SK-N-SH treated with all-trans-retinoic acid at 6 μM for 48 hours (cell line): Measurements from ENCODE around the gene DHX38.
A peak's percentile ranks its signal among the peaks of the same experiment; 100 is the strongest.

Source experiments
- ATAC-seq: fragments of 200-7000 bp; cut with Tn5 transposase; 3 replicates; pipeline ENCODE4 v1.9.1; 2020; ENCODE audit warnings: mild to moderate bottlenecking, moderate library complexity
- ARNTL ChIP-seq: fragments of 450-650 bp; formaldehyde crosslinking; IDR thresholded peaks from 2 replicates; pipeline ENCODE4 v1.5.0; 2020; ENCODE audit warnings: low read depth, mild to moderate bottlenecking, moderate library complexity, borderline replicate concordance
- BACH2 ChIP-seq: fragments of 250-450 bp; sonication (Bioruptor Pico); IDR thresholded peaks from 2 replicates; pipeline ENCODE4 v1.9.0; 2021; ENCODE audit warnings: mild to moderate bottlenecking, borderline replicate concordance
- CSDC2 ChIP-seq: fragments of 250-450 bp; sonication (Bioruptor Pico); IDR thresholded peaks from 2 replicates; pipeline ENCODE4 v1.5.0; 2020; ENCODE audit warnings: mild to moderate bottlenecking, moderate library complexity
- CSRNP3 ChIP-seq: fragments of 250-450 bp; sonication (Bioruptor Pico); IDR thresholded peaks from 2 replicates; pipeline ENCODE4 v1.5.1; 2021; ENCODE audit warnings: mild to moderate bottlenecking, moderate library complexity
- ESRRG ChIP-seq: fragments of 250-450 bp; sonication (Bioruptor Pico); IDR thresholded peaks from 2 replicates; pipeline ENCODE4 v1.6.1; 2021; ENCODE audit warnings: mild to moderate bottlenecking
- GLIS3 ChIP-seq: fragments of 250-450 bp; sonication (Bioruptor Pico); IDR thresholded peaks from 2 replicates; pipeline ENCODE4 v1.5.0; 2020; ENCODE audit warnings: mild to moderate bottlenecking, moderate library complexity
- PATZ1 ChIP-seq: fragments of 250-450 bp; sonication (Bioruptor Pico); IDR thresholded peaks from 2 replicates; pipeline ENCODE4 v1.8.0; 2020; ENCODE audit warnings: mild to moderate bottlenecking, moderate library complexity, borderline replicate concordance
- POU6F1 ChIP-seq: fragments of 250-450 bp; sonication (Bioruptor Pico); IDR thresholded peaks from 2 replicates; pipeline ENCODE4 v1.8.0; 2021; ENCODE audit warnings: low read depth, mild to moderate bottlenecking, moderate library complexity, borderline replicate concordance
- RARB ChIP-seq: fragments of 250-450 bp; sonication (Bioruptor Pico); IDR thresholded peaks from 2 replicates; pipeline ENCODE4 v1.8.0; 2021; ENCODE audit warnings: mild to moderate bottlenecking, moderate library complexity
- SNAI2 ChIP-seq: fragments of 250-450 bp; sonication (Bioruptor Pico); IDR thresholded peaks from 2 replicates; pipeline ENCODE4 v1.5.0; 2020; ENCODE audit warnings: mild to moderate bottlenecking, moderate library complexity
- TCF4 ChIP-seq: fragments of 250-450 bp; sonication (Bioruptor Pico); IDR thresholded peaks from 2 replicates; pipeline ENCODE4 v1.8.0; 2021; ENCODE audit warnings: mild to moderate bottlenecking, moderate library complexity, borderline replicate concordance
- TOX ChIP-seq: fragments of 250-450 bp; sonication (Bioruptor Pico); IDR thresholded peaks from 2 replicates; pipeline ENCODE4 v1.8.0; 2021; ENCODE audit warnings: mild to moderate bottlenecking, moderate library complexity, borderline replicate concordance
- TSHZ2 ChIP-seq: fragments of 250-450 bp; sonication (Bioruptor Pico); IDR thresholded peaks from 2 replicates; pipeline ENCODE4 v1.5.0; 2020; ENCODE audit warnings: mild to moderate bottlenecking, moderate library complexity
- ZC3H10 ChIP-seq: fragments of 250-450 bp; sonication (Bioruptor Pico); IDR thresholded peaks from 2 replicates; pipeline ENCODE4 v1.5.1; 2021; ENCODE audit warnings: mild to moderate bottlenecking, moderate library complexity
- ZFP3 ChIP-seq: fragments of 250-450 bp; sonication (Bioruptor Pico); IDR thresholded peaks from 2 replicates; pipeline ENCODE4 v1.5.0; 2020; ENCODE audit warnings: mild to moderate bottlenecking, moderate library complexity
- ZFP30 ChIP-seq: fragments of 450-650 bp; formaldehyde crosslinking; IDR thresholded peaks from 2 replicates; pipeline ENCODE4 v1.5.0; 2022; ENCODE audit warnings: mild to moderate bottlenecking, moderate library complexity
- ZNF565 ChIP-seq: fragments of 450-650 bp; formaldehyde crosslinking; conservative IDR thresholded peaks from 2 replicates; pipeline ENCODE4 v1.5.0; 2020; ENCODE audit warnings: low read depth, mild to moderate bottlenecking, moderate library complexity
- ZNF70 ChIP-seq: fragments of 450-650 bp; formaldehyde crosslinking; IDR thresholded peaks from 2 replicates; pipeline ENCODE4 v1.5.0; 2020; ENCODE audit warnings: mild to moderate bottlenecking, moderate library complexity
- ZNF8 ChIP-seq: fragments of 450-650 bp; formaldehyde crosslinking; IDR thresholded peaks from 2 replicates; pipeline ENCODE4 v1.5.0; 2020; ENCODE audit warnings: mild to moderate bottlenecking, moderate library complexity
- TF ChIP-seq, protein P1 (sequence below): fragments of 250-450 bp; sonication (Bioruptor Pico); IDR thresholded peaks from 2 replicates; pipeline ENCODE4 v1.5.1; 2020; ENCODE audit warnings: low read depth, mild to moderate bottlenecking, moderate library complexity

The DHX38 gene

DNA sequence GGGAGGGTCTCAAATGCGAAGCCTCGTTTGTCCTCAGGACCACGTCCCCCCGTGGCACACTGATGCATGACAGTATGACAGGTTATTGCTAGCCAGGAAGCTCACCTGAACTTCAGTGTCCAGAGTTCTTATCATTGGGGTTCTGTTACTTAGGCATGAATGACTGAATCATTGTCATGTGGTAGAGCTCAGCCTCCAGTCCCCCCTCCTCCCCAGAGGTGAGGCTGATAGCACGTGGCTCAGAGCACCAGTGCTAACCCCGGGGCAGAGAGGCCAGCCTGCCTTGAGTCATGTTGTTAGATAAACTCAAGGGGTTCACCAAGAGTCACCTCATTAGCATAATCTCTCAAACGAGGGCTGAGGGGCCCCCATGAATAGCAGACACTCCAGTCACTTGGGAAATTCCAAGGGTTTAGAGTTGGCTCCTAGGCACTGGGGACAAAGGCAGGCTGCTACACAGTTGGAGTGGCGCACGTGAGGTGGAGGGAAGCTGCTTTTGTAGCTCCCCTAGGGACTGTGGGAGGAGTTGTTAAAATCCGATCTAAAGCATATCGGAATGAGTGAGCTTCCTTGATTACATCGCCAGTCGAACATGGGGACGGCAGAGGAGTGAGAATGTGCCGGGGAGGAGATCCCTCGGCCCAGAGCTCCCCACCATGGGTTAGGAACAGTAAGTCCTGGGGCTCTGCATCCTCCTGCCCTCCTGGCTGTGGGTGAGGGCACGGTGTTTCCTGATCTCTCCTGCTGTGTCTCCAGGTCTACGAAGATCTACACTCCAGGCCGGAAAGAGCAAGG is 18.2 kb downstream of the DHX38 start:
- TF ChIP-seq ARNTL (CRISPR knock-in tag) (no peak), PATZ1 (CRISPR knock-in tag) (no peak), ZFP3 (CRISPR knock-in tag) (no peak), ESRRG (CRISPR knock-in tag) (no peak), CSDC2 (no peak), TOX (CRISPR knock-in tag) (no peak), SNAI2 (CRISPR knock-in tag) (no peak)
- ATAC-seq, result no peak

DNA sequence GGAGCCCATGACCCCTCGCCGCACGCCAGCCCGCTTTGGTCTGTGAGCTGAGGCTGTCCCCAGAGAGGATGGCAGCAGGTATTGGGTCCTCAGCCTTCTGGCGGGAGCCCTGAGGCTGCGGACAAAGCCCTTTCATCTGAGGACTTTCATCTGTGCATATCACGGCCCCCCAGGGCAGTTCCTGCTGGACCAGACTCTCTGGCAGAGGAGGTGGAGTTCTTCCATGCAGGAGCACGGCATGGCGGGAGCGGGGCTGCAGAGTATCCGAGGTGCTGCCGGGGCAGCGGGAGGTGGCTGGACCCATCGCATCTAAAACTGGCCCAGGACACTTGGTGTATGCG is 18.8 kb downstream of the DHX38 start:
- TF ChIP-seq, protein P1, sequence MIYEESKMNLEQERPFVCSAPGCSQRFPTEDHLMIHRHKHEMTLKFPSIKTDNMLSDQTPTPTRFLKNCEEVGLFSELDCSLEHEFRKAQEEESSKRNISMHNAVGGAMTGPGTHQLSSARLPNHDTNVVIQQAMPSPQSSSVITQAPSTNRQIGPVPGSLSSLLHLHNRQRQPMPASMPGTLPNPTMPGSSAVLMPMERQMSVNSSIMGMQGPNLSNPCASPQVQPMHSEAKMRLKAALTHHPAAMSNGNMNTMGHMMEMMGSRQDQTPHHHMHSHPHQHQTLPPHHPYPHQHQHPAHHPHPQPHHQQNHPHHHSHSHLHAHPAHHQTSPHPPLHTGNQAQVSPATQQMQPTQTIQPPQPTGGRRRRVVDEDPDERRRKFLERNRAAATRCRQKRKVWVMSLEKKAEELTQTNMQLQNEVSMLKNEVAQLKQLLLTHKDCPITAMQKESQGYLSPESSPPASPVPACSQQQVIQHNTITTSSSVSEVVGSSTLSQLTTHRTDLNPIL, result no peak
- TF ChIP-seq GLIS3 (CRISPR knock-in tag) (no peak), ZC3H10 (CRISPR knock-in tag) (no peak), ZFP30 (CRISPR knock-in tag) (no peak), CSRNP3 (no peak), TCF4 (CRISPR knock-in tag) (no peak)
- TF ChIP-seq, all 23 proteins: peak for 0
- no peak for ATAC-seq

- TF ChIP-seq ESRRG (CRISPR knock-in tag) (no peak), ARNTL (CRISPR knock-in tag) (no peak), BACH2 (no peak), SNAI2 (CRISPR knock-in tag) (no peak), GLIS3 (CRISPR knock-in tag) (no peak), ZNF8 (CRISPR knock-in tag) (no peak), CSDC2 (no peak), CSRNP3 (no peak), TOX (CRISPR knock-in tag) (no peak), PATZ1 (CRISPR knock-in tag) (no peak), RARB (CRISPR knock-in tag) (no peak), ZNF70 (CRISPR knock-in tag) (no peak), ZNF565 (CRISPR knock-in tag) (no peak), ZFP30 (CRISPR knock-in tag) (no peak), TCF4 (CRISPR knock-in tag) (no peak), POU6F1 (CRISPR knock-in tag) (no peak), TSHZ2 (CRISPR knock-in tag) (no peak), ZFP3 (CRISPR knock-in tag) (no peak)
- peak; percentile 15; the same call in 2 of the 3 replicates for ATAC-seq
Measured at GRCh38 chr16:72112906-72113615, 19.4 kb downstream of the DHX38 start.
